SU-DHL-6 (cell line): Measurements from ENCODE around the gene FEZF2.

Experiments
- H2AFZ ChIP-seq: fragments of 200-600 bp; sonication (generic); 2 replicates; pipeline ENCODE4 v1.6.1; 2014; ENCODE audit warnings: low read depth, mild to moderate bottlenecking, moderate library complexity, mixed read lengths, antibody characterized with exemption, low read length; ENCODE audit not compliant: severe bottlenecking
- H3F3A ChIP-seq: fragments of 200-600 bp; shearing (Covaris generic); 2 replicates; pipeline ENCODE4 v1.6.0; 2016; ENCODE audit warnings: antibody characterized with exemption, mild to moderate bottlenecking; ENCODE audit not compliant: insufficient read depth
- H3K27ac ChIP-seq: fragments of 200-600 bp; sonication (generic); 2 replicates; pipeline ENCODE4 v1.5.1; 2016; ENCODE audit warnings: low read depth, mild to moderate bottlenecking, low read length, moderate library complexity, mixed read lengths
- H3K27me3 ChIP-seq: fragments of 200-600 bp; sonication (generic), shearing (Covaris generic); 2 replicates; pipeline ENCODE4 v1.6.0; 2014; ENCODE audit warnings: mild to moderate bottlenecking, low read length
- H3K36me3 ChIP-seq: fragments of 200-600 bp; sonication (generic); 2 replicates; pipeline ENCODE4 v1.6.1; 2014; ENCODE audit warnings: mild to moderate bottlenecking, low read length, mixed read lengths
- H3K4me2 ChIP-seq: fragments of 300-600, 200-600 bp; shearing (Covaris generic), sonication (generic); 2 replicates; pipeline ENCODE4 v1.6.0; 2014; ENCODE audit warnings: low read length, low read depth, mild to moderate bottlenecking; ENCODE audit not compliant: poor library complexity, severe bottlenecking
- H3K4me3 ChIP-seq: fragments of 200-600 bp; sonication (generic); 2 replicates; pipeline ENCODE4 v1.5.1; 2014; ENCODE audit warnings: antibody characterized with exemption, low read length, mild to moderate bottlenecking, mixed read lengths; ENCODE audit not compliant: insufficient read depth, poor library complexity, severe bottlenecking
- H3K79me2 ChIP-seq: fragments of 200-600 bp; sonication (generic); 2 replicates; pipeline ENCODE4 v1.6.1; 2014; ENCODE audit warnings: mild to moderate bottlenecking, low read length, moderate library complexity; ENCODE audit not compliant: insufficient read depth
- H3K9ac ChIP-seq: fragments of 200-600 bp; sonication (generic); 2 replicates; pipeline ENCODE4 v1.7.0; 2014; ENCODE audit warnings: mild to moderate bottlenecking, low read length
- H3K9me2 ChIP-seq: fragments of 200-600 bp; sonication (generic); replicated peaks from 2 replicates; pipeline ENCODE4 v1.6.1; 2014; ENCODE audit warnings: low read length; ENCODE audit not compliant: insufficient read depth
- H3K9me3 ChIP-seq: fragments of 200-600 bp; sonication (generic); 2 replicates; pipeline ENCODE4 v1.6.1; 2014; ENCODE audit warnings: low read length, mixed read lengths; ENCODE audit not compliant: insufficient read depth
- H4K20me1 ChIP-seq: fragments of 200-600 bp; sonication (generic); 2 replicates; pipeline ENCODE4 v1.6.1; 2014; ENCODE audit warnings: low read depth, mild to moderate bottlenecking, antibody characterized with exemption, low read length, moderate library complexity, mixed read lengths
- EZH2phosphoT487 ChIP-seq: fragments of 200-600 bp; sonication (generic), shearing (Covaris generic); conservative IDR thresholded peaks from 2 replicates; pipeline ENCODE4 v1.6.1; 2018; ENCODE audit warnings: mild to moderate bottlenecking, antibody characterized with exemption, low read length, moderate library complexity, mixed read lengths
- TF ChIP-seq, protein P1 (sequence below): fragments of 200-600 bp; sonication (generic); IDR thresholded peaks from one replicate; pipeline ENCODE4 v1.5.1; 2017; ENCODE audit warnings: antibody characterized with exemption, mild to moderate bottlenecking, low read length, moderate library complexity; ENCODE audit not compliant: insufficient read depth, poor library complexity, severe bottlenecking

FEZF2 gene

DNA sequence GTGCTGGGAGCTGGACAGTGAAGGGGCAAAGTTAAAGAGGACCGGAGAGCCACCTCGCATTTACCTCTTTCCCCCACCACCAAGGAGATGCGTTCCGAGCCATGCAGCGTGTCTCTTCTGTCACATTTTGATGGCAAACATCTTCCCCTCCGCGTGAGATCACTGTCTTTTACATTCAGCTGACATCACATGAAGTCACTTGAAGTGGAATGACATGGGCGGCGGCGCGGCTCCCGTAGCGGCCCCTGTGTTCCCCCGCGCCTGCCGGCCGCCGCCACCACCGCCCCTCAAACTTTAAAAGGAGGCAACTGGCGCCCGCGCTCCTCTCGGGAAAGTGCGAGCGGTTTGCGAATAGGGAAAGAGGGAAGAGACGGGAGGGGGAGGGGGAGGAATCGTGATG, at the start of gene FEZF2:
FEZF2 (minus strand) TSS at position 336 of the 400 bp plus-strand sequence. CDS start 682 bp downstream, outside the sequence.
- Histone ChIP-seq H3K4me2 (no peak within 1 kb of the TSS), H3K4me3 (no peak within 1 kb of the TSS), H3K27me3 (peaks cover 3% of the 10 kb centered on the region; the same call in 1 of the 2 replicates), H3K36me3 (no peaks in the 10 kb centered on the region), H3K9me3 (no peaks in the 10 kb centered on the region), H3K27ac (no peak within 1 kb of the TSS), H3F3A (no peaks in the 10 kb centered on the region), H3K9me2 (no peaks in the 10 kb centered on the region), H2AFZ (no peak within 1 kb of the TSS), H3K79me2 (no peaks in the 10 kb centered on the region), H4K20me1 (no peaks in the 10 kb centered on the region), H3K9ac (no peak within 1 kb of the TSS)
- TF ChIP-seq, protein P1, sequence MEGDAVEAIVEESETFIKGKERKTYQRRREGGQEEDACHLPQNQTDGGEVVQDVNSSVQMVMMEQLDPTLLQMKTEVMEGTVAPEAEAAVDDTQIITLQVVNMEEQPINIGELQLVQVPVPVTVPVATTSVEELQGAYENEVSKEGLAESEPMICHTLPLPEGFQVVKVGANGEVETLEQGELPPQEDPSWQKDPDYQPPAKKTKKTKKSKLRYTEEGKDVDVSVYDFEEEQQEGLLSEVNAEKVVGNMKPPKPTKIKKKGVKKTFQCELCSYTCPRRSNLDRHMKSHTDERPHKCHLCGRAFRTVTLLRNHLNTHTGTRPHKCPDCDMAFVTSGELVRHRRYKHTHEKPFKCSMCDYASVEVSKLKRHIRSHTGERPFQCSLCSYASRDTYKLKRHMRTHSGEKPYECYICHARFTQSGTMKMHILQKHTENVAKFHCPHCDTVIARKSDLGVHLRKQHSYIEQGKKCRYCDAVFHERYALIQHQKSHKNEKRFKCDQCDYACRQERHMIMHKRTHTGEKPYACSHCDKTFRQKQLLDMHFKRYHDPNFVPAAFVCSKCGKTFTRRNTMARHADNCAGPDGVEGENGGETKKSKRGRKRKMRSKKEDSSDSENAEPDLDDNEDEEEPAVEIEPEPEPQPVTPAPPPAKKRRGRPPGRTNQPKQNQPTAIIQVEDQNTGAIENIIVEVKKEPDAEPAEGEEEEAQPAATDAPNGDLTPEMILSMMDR, result no peak
- no peak for TF ChIP-seq EZH2phosphoT487

DNA sequence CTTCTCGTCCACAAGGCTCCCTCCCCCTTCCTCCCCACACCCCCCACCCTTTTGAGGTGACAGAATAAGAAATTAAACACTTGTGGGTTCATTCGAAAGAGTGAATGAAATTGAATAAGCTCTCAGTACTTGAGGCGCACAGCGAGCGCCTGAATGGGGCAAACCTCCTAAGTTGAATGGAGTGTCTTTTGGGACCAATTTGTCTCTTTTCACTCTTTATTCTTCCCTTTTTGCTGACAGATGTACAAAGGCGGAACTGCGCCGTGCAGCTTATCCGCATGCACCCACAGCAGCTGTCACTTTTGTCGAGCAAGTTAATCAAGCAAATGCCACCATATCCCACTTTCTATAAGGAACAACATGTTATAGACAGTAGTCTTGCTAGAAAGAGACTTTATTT, 47.9 kb upstream of the FEZF2 start:
- H3K9me3 ChIP-seq, result no peaks in the 10 kb centered on the region
- H3K79me2 ChIP-seq, result no peaks in the 10 kb centered on the region
- H4K20me1 ChIP-seq, result no peaks in the 10 kb centered on the region
- no peak overlapping the region for H3K9ac ChIP-seq
- TF ChIP-seq, protein P1, result no peak
- TF ChIP-seq EZH2phosphoT487, result no peak
- no peak overlapping the region for H2AFZ ChIP-seq
- no peak overlapping the region for H3K4me3 ChIP-seq
- no peak overlapping the region for H3K4me2 ChIP-seq
- no peaks in the 10 kb centered on the region for H3K27me3 ChIP-seq
- H3K9me2 ChIP-seq, result no peaks in the 10 kb centered on the region
- no peaks in the 10 kb centered on the region for H3F3A ChIP-seq
- H3K36me3 ChIP-seq, result no peaks in the 10 kb centered on the region
- no peak overlapping the region for H3K27ac ChIP-seq

DNA sequence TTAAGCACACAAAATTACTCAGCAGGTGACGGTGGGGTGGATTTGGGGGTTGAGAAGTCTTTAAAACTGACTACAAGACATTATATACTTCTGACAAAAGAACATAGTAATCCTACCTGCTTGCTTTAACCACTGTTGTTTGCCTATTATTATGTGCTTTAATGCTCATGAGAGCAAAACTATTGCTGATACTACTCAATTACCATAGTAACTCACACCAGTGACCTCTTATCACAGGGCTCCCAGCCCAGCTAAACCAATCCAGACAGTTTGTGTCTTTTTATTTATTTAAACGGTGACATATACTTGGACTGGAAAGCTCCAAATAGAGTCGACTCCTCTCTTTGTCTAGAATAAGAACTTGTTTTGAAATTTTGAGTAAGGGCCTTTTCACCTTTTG, 42.8 kb upstream of the FEZF2 start:
- H3K79me2 ChIP-seq, result no peaks in the 10 kb centered on the region
- no peak overlapping the region for H3K4me2 ChIP-seq

More for the DNA sequence above, 42.8 kb upstream of the FEZF2 start:
- H4K20me1 ChIP-seq, result no peaks in the 10 kb centered on the region
- no peaks in the 10 kb centered on the region for H3K36me3 ChIP-seq
- TF ChIP-seq EZH2phosphoT487, result no peak
- TF ChIP-seq, protein P1, result no peak
- H3K9me3 ChIP-seq, result no peaks in the 10 kb centered on the region
- no peak overlapping the region for H3K9ac ChIP-seq
- H3F3A ChIP-seq, result no peaks in the 10 kb centered on the region
- H3K9me2 ChIP-seq, result no peaks in the 10 kb centered on the region
- H2AFZ ChIP-seq, result no peak overlapping the region
- H3K27ac ChIP-seq, result no peak overlapping the region
- no peaks in the 10 kb centered on the region for H3K27me3 ChIP-seq
- H3K4me3 ChIP-seq, result no peak overlapping the region
